Fibroblast of upper back skin (primary cell): ENCODE measurements around the gene BTN3A1.
A peak's percentile ranks its signal among the peaks of the same experiment; 100 is the strongest.

Experiments used
- DNase-seq: peaks from one replicate; pipeline ENCODE4 v3.0.0-alpha.2; 2013

The BTN3A1 gene

DNA sequence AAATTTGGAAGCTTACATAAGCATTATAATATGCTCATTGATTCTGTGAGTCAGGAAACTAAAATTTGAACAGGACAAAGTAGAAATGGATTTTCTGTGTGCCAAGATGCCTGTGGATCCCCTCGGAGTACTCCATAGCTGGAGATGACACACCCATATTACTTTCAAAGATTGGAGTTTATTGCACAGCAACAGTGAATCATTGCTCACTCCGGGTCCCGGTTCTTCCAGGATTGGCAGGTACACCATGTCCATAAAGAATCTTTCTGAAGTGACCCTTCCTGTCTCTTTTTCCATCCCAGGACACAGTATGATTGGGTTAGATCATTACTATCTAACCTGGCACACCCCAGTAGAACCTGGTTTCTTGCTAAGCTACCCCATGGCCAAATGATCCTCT is 21.8 kb upstream of the BTN3A1 start:
- no peak for DNase-seq

DNA sequence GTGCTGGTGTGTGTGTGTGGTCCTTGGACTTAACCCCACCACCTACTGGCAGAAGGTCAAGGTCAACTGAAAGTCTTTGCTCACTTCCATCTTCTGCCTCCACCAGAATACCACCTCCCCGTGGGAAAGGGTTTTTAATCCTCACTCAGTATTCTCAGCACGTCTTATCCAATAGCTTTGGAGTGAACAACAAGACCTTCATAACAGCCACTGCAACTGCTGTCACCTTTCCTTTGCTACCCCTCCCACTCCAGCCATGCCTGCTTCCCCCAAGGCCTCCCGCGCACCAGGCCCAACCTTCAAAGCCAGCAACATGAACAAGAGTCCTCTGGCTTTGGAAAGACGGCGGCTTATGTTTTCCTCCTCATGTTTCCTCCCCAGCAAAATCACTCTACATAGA is 20.0 kb upstream of the BTN3A1 start:
- DNase-seq, result no peak

DNA sequence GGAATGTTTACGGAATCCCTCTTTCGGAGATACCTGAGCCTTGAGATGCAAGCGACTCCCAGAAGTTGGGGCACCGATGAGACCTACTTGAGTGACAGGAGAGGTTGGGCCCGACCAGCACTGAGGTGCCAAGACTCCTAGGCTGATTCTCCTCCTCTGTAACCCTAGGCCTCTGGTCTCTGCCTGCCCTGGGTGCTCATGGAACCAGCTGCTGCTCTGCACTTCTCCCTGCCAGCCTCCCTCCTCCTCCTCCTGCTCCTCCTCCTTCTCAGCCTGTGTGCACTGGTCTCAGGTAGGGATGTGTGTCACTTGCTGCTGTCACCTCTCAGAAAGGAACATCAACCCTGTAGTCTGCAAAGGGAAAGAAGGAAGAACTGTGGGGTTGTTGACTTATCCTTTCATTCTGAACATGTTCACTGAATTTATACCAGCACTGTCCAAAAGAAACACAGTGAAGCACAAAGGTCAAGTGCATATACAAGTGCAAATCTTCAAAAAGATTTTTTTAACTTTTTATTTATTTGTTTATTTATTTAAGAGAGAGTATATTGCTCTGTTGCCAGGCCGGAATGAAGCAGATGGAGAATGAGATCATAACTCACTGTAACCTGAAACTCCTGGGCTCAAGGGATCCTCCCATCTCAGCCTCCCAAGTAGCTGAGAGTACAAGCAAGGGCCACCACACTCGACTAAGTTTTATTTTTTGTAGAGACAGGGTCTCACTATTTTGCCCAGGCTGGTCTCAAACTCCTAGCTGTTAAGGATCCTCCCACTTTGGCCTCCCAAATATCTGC is 18.3 kb upstream of the BTN3A1 start:
- DNase-seq, result peak; percentile 46

DNA sequence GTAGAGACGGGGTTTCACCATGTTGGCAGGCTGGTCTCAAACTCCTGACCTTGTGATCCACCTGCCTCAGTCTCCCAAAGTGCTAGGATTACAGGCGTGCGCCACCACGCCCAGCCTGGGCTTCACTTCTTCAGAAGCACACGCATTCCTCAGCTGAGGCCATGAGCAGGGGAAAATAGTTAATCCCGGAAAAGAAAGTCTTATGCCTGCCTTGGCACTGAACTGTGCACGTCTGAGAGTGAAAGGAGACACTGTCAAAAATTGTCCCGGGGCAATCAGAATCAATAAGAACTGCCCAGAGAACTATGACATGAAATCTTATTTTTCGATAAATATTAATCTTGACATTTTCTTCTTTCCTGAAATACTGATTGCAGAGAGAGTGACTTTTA is 16.3 kb upstream of the BTN3A1 start:
- no peak for DNase-seq

DNA sequence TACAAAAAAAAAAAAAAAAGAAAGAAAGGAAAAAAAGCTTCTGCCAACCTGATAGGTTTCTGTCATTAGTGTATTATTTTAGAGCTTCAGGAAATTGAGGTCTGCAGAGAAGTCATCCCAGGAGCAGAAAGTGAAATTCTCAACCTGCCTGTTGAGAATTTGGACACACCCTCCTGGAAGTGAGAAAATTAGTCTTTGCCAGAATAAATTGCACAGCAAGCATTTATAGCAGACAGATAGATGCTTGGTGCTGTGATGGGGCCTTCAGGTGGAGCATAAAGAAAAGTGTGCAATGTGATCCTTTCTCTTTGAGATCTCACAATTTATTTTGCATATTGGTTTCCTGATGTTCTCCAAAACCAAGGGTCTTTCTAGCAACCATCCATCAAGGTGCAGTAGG is 14.5 kb upstream of the BTN3A1 start:
- DNase-seq, result no peak

DNA sequence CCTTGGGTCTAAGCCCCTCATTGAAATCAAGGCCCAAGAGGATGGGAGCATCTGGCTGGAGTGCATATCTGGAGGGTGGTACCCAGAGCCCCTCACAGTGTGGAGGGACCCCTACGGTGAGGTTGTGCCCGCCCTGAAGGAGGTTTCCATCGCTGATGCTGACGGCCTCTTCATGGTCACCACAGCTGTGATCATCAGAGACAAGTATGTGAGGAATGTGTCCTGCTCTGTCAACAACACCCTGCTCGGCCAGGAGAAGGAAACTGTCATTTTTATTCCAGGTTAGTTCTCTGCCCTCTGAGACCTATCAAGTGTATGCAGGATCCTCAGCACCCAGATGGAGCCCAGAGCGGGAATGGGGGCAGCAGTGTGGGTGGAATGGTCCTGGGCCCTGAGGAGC is 14.1 kb upstream of the BTN3A1 start:
- DNase-seq, result no peak

DNA sequence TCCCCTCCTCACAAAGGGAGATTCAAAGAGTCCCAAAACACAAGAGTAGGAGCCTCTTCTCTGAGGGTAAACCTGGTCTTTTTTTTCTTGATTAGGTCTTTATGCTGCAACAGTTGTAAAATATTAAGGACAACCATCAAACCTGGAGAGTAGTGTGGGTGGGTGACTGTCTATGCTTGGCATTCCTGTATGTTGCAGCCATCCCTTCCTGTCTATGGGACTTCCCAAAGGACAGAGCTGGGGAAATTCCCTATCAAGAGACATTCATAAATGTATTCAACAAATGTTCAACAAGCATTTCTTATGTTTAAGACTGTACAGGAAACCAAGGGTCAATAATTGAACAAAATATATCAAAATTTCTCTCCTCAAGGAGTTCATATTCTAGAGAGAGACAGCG is 13.6 kb upstream of the BTN3A1 start:
- DNase-seq, result no peak

DNA sequence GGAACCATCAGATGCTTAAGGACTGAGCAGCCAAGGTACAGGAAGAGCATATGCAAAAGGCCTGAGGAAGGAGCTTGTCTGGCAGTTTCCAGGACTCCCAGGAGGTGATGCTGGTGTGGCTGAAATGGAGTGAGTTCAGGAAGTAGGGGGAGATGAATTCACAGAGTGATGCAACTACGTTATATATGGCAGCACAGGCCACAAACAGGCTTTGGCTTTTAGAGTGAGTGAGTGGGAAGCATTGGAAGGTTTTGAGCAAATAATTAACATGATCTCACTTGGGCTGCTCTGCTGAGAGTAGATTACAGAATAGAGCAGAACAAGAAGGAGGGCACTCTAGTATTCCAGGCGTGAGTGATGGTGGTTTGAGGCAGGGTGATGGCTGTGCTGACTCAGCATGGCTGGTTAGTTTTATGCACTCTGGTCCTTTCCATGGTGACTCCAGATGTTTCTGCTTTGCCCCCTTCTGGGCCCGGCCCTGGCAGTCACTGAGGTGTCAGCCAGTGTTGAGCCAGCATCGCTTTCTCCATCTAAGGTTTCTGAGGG is 12.7 kb upstream of the BTN3A1 start:
- peak; percentile 37 for DNase-seq

DNA sequence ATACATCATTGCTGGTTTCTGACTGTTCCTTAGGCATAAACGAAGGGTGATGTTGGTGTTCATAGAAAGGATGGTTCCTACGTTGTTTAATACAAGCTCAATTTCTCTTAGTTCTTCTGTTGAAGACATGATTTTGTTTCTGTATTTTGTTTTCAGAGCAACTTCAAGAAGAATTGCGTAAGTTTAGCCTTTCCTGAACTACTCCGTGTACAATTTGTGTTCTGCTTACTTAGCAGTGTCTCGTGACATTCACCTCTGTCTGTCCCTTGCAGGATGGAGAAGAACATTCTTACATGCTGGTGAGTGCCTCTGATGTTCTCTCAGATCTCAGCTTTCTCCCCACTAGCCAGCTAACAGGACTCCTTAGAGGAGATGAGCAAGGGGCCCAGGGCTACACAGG is 11.5 kb upstream of the BTN3A1 start:
- no peak for DNase-seq

DNA sequence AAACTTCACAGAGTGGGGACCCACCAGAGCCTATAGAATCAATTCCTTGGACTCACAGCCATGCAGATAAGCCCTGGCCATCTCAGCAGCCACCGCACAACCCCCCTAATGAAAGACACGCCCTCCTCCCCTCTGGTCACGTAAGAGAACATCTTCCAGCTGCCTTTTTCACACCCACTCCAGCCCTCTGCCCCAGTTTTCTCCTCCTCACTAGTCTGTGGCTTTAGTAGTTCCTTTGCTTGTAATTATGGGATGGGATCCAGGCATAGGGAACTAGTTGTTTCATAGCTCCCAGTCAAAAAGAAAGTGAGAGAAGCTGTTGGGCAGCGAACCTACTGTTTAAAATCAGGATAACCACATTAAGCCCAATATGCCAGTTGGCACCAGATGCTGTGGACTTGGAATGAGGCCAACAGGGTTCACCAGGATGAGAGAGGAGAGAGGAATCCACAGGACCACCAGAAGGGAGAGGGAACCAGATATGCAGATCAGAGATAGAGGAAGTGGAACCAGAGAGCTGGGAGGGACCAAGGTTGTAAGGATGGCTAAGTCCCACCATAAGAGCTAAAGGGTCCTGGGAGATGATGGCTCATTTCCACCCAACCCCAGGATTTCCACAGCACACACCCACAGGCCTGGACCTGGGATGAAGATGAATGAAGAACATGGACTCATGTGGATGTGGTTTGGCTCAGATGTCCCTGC is 9.0 kb upstream of the BTN3A1 start:
- no peak for DNase-seq

DNA sequence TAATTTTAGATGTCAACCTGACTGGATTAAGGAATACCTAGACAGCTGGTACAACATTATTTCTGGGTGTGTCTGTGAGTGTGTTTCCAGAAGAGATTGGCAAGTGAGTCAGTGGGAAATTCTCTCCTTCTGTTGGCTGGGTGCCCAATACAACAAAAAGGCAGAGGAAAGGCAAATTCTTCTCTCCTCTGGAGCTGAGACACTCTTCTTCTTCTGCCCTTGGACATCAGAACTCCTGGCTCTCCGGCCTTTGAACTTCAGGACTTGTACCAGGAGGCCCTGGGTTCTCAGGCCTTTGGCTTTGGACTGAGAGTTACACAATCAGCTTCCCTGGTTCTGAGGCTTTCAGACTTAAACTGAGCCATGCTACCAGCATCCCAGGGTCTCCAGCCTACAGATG is 7.8 kb upstream of the BTN3A1 start:
- peak; percentile 75 for DNase-seq

DNA sequence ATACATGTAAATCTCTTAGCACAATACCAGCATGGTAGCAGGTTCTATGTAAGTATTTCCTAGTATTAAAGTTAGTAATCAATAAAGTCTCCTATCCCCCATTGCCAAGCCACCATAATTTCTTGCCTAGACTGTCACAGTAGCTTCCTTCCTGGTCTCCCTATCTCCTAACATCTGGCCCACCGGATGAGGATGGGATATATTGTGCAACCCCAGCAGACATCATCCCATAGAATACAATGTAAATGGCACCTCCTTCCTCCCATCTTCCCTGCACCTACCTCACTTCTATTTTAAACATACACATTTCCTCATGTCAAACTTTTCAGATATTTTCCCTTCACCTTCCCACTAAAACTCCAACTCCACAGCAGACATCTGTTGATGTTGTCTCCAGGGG is 3.5 kb upstream of the BTN3A1 start:
- DNase-seq, result no peak

DNA sequence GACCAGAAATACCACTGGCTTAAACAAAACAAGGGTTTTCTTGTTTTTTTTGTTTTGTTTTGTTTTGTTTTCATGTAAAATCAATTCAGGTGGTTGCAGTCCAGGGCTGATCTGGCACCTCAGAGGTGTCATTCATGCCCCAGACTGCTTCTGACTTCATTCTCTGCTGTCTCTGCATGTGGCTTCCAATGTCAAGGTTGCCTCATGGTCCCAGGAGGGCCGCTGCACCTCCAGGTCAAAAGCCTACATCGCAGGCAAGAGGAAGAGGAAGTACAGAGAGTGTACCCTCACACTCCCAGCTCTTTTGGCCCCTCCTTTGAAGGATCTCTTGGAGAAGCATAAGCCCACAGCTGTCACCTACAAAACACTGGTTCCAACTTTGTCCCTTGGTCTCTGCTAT is 1.4 kb upstream of the BTN3A1 start:
- no peak for DNase-seq

DNA sequence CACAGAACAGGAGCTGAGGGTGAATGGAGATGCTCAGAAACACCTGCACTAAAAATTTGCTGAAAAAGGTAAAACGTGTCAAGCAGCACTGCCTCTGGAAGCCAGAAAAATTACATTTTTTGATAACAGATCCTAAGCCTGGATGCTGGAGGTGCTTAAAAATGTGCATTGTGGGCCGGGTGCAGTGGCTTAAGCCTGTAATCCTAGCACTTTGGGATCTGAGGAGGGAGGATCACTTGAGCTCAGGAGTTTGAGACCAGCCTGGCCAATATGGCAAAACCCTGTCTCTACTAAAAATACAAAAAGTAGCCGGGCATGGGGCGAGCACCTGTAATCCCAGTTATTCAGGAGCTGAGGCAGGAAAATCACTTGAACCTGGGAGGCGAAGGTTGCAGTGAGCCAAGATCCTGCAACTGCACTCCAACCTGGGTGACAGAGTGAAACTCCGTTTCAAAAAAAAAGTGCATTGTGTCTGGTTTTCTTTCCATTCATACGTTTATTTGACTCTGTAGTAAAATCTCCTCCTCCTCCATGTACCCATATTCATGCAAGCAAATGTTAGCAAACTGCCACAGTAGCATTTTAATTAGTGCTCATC is 587 bp upstream of the BTN3A1 start:
- no peak for DNase-seq

DNA sequence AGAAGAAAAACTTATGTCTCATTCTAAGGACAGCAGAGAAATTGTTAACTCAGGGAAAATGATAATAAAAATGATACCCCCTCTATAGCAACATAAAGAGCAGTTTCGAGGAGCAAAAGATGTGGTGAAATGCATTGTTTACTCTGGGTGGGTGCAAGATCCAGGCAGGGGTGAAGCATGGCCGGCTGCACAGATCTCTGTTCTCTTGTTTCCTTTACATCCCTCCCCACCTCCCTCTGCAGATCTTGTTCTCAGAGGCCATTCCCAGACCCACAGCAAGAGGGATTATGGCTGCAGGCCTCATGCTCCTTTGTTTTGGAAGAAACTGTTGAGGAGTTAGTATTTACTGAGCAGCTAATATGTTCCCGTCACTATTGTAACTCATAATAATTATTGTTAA is 1.8 kb downstream of the BTN3A1 start:
- no peak for DNase-seq

DNA sequence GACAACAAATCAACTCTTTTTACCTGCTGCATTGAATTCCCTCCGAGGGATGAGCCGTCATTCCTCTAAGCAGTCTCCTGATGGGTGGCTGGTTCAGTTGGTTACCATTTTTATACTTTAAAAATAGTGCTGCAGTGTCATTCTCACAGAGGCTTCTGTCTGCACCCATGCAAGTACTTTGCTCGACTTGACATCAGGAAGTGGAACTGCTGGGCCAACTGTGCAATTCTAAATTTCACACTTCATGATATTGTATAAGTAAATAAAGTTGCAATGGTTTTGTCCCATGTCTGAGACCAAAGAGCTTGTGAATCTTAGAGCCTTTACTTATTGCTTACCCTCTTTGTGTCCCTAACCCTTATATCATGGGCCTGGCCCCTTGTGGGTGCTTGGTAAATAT is 2.5 kb downstream of the BTN3A1 start:
- no peak for DNase-seq

DNA sequence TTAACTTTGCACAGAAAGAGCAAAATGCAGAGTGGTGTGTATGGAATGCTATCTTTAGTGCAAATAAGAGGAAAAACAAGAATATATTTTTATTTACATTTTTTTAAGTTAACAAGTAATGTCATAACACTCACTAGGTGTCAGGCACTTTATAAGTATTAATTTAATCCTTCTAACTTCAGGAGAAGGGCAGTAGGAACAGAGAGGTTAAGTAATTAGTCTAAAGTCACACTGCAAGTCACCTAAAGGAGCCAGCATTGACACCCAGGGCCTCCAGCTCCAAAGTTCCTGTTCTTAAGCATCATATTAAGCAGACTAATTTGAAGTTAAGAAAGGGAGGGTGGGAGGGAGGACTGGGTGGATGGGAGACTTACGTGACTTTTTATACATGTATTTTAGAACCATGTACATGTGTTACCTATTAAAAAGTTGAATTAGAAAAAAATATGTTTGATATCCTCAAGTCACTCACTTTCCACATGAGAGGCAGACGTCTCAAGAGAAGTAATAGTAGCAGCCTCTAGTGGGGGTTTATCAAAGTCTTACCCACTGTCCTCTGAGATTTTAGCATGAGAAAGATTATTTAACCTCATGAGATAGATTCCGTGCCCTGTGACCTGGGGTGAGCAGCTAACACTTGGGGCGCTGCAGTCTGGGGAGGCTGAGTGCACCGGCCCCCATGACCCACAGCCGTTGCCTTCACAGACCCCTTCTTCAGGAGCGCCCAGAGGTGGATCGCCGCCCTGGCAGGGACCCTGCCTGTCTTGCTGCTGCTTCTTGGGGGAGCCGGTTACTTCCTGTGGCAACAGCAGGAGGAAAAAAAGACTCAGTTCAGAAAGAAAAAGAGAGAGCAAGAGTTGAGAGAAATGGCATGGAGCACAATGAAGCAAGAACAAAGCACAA is 7.0 kb downstream of the BTN3A1 start:
- no peak for DNase-seq

DNA sequence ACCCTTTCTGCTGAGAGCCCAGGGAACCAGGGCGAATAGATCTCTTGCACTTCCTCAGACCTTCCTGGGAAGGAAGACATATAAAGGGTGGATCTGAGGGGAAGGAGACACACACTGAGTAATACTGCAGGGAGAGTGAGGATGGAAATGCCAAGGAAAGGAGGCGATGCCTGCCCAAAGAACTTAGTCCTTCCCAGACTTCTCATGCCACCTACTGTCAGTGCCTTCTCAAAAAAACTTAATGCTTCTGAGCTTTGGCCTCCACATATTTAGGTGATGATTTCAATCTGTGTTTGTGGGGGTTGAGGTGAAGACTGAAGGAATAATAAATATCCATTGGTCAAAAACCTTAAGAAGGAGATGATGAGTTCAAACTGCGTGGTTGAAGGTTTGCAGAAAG is 9.7 kb downstream of the BTN3A1 start:
- DNase-seq, result peak; percentile 13

DNA sequence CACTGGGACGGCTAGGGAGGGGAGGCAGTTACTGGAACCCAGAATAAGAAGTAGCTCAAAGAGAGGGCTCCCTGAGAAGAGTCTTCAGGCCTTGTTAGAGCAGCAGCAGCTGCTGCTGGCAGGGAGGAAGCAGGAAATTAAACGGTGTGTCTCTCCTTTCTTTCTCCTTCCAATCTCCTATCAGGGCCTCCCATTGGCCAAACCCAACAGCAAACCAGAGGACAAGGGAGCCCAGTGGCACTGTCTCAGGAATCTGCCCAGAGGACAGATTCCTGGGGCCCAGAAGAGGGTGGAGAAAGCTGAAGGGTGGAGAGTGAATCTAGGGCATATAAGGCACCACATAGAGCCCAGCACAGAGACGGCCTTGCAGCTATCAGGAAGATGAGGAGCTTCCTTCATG is 10.2 kb downstream of the BTN3A1 start:
- no peak for DNase-seq

DNA sequence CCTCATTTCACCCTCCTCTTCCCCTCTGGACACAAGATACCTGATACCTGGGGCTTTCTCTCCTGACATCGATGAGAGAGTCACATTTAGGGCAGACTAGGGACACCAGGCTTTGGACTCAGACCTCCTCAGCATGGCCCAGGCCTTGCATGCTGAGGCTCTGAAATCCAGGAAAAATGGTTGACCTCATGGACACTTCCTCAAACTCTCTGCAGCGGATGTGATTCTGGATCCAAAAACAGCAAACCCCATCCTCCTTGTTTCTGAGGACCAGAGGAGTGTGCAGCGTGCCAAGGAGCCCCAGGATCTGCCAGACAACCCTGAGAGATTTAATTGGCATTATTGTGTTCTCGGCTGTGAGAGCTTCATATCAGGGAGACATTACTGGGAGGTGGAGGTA is 10.9 kb downstream of the BTN3A1 start:
- DNase-seq, result no peak

DNA sequence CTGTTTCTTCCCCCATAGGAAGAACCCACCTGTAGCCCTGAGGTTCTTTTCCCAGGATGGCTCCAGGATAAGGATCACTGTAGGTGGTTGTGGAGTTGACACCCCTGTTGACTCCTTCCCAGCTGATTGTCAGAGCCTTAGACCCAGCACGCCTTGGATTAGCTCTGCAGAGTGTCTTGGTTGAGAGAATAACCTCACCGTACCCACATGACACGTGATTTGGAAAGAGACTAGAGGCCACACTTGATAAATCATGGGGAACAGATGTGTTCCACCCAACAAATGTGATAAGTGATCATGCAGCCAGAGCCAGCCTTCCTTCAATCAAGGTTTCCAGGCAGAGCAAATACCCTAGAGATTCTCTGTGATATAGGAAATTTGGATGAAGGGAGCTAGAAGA is 12.2 kb downstream of the BTN3A1 start:
- no peak for DNase-seq

DNA sequence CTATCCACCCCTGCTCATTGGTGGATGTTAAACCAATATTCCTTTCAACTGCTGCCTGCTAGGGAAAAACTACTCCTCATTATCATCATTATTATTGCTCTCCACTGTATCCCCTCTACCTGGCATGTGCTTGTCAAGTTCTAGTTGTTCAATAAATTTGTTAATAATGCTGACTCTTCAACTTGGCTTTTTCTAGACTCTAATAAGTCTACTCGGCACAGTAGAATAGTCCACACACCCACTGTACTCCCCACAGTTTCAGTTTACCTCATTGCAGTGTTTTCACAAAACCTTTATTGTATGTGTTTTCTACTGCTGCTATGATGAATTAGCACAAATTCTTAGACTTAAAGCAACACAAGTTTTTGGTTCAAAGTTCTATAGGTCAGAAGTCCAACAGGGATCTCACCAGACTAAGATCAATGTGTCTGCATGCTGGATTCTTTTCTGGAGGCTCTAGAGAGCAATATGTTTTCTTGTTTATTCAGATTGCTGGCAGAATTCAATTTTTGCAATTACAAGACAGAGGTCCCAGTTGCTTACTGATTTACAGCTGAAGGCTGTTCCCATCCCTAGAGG is 13.1 kb downstream of the BTN3A1 start:
- no peak for DNase-seq

DNA sequence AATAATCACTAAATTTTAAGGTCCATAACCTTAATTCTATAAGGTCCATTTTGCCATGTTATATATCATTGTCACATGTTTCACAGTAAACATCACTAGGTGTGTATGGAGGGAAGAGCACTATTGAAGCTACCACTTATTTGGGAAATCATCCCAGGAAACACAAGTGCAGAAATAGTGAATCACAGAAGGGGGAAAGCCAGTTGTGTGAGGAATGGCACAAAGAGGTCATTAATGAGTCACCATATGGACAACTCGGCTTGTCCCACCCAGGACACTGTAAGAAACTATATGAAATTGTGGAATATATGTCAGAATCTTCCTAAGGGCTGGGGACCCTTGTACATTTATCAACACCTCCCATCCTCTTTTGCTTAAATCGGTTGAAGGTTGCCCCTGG is 13.7 kb downstream of the BTN3A1 start:
- no peak for DNase-seq
